Gastrocnemius medialis (tissue), 4 donors: ENCODE results near the gene TMEM150B. TPM values are rescaled to one million over a fixed set of nuclear protein-coding genes. Genes with fewer than 3 reads are reported as not detected.

Experiments used
- ATAC-seq, 2 donors: fragments of 150-250 bp; one replicate each; pipeline ENCODE4 v1.9.1; 2016
- DNase-seq, 2 donors: peaks; one replicate each; pipeline ENCODE4 v3.0.0-alpha.2; 2019
- H3K27ac ChIP-seq, 4 donors: fragments of 200-600 bp; sonication (generic); 1 replicate in 1 of 4; 2 replicates in 3 of 4; pipeline ENCODE4 v1.5.1; 2016 to 2018; ENCODE audit warnings: mild to moderate bottlenecking in 2 of 4, moderate library complexity in 1 of 4
- H3K27me3 ChIP-seq, 3 donors: fragments of 200-600 bp; sonication (generic) in 2 of 3; 1 replicate in 1 of 3; 2 replicates in 2 of 3; pipeline versions ENCODE4 v1.5.1 to v1.6.0; 2016 to 2019; ENCODE audit warnings: mild to moderate bottlenecking in 1 of 3, moderate library complexity in 1 of 3
- H3K36me3 ChIP-seq, 2 donors: fragments of 200-600 bp; sonication (generic) in 1 of 2; one replicate each; pipeline ENCODE4 v1.5.1; 2017 to 2018
- H3K4me1 ChIP-seq, 2 donors: fragments of 200-600 bp; sonication (generic) in 1 of 2; one replicate each; pipeline ENCODE4 v1.5.1; 2016 to 2017; ENCODE audit warnings: mild to moderate bottlenecking in 2 of 2
- H3K4me3 ChIP-seq, 4 donors: fragments of 200-600 bp; sonication (generic) in 3 of 4; 1 replicate in 1 of 4; 2 replicates in 3 of 4; pipeline ENCODE4 v1.5.1; 2016 to 2019; ENCODE audit warnings: mild to moderate bottlenecking in 2 of 4
- H3K9me3 ChIP-seq, 3 donors: fragments of 200-600 bp; sonication (generic) in 2 of 3; 1 replicate in 1 of 3; 2 replicates in 2 of 3; pipeline ENCODE4 v1.5.1; 2016 to 2019
- POLR2A ChIP-seq, 2 donors: fragments of 450-650 bp; IDR thresholded peaks; one replicate each; pipeline ENCODE4 v1.6.1; 2017; ENCODE audit warnings: antibody characterized with exemption in 2 of 2, mild to moderate bottlenecking in 2 of 2, moderate library complexity in 2 of 2
- in situ Hi-C, 4 donors: fragments of 200-750 bp; cut with MboI; loops; one replicate each; pipeline versions ENCODE4 v1.15.0 to v1.8.0; 2017; ENCODE audit warnings: low sequenced_read_pairs in 4 of 4
- intact Hi-C: fragments of 100-400 bp; cut with DNase I; formaldehyde crosslinking; loops from one replicate; pipeline ENCODE4 v1.15.1; 2023; ENCODE audit warnings: low total_unique reads
- total RNA-seq, 4 donors: library from RNA; depleted of rRNA; stranded (reverse); fragments of >200 nt; gene quantifications; one replicate each; pipeline versions ENCODE4 v1.1.0 to v1.2.3, GENCODE V29; 2016
- TF ChIP-seq, protein P1 (sequence below), 5 experiments: fragments of 450-650 bp in 3 of 5; fragments of 200-600 bp in 2 of 5; sonication (generic) in 2 of 5; IDR thresholded peaks in 4 of 5; conservative IDR thresholded peaks in 1 of 5; 1 replicate in 4 of 5; 2 replicates in 1 of 5; pipeline ENCODE4 v1.5.1; 2016 to 2019; ENCODE audit warnings: antibody characterized with exemption in 5 of 5, mild to moderate bottlenecking in 3 of 5, moderate library complexity in 3 of 5

Gene TMEM150B
- total RNA-seq, 4 donors from 2014 or later = 0.40 to 3.3 TPM; not detected in 2

DNA sequence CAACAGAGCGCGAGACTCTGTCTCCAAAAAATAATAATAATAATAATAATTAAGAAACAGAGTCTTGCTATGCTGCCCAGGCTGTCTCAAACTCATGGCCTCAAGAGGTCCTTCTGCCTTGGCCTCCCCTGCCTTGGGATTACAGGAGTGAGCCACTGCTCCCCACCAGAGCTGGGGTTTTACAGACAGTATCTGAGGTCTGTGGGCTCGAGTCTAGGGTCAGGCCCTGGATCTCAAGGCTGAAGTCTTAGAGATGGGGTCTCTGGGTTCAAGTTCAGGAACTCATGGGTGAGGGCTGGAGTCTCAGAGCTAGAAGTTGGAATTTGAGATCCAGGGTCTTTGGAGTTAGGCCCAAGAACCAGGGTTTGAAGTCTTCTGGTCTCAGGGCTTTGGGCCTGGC, 41.6 kb upstream of the TMEM150B start:
- intact Hi-C loops = no loop called here
- Histone ChIP-seq H3K9me3 (no peaks in the 10 kb centered on the region), H3K36me3 (no peaks in the 10 kb centered on the region), H3K4me3 (no peak overlapping the region), H3K27ac (no peak overlapping the region), H3K27me3 (peaks cover 34 to 43% (median 38%) of the 10 kb centered on the region in 3 donors), H3K4me1 (no peaks in the 10 kb centered on the region)
- DNase-seq (no peak), ATAC-seq (no peak)
- TF ChIP-seq, protein P1, sequence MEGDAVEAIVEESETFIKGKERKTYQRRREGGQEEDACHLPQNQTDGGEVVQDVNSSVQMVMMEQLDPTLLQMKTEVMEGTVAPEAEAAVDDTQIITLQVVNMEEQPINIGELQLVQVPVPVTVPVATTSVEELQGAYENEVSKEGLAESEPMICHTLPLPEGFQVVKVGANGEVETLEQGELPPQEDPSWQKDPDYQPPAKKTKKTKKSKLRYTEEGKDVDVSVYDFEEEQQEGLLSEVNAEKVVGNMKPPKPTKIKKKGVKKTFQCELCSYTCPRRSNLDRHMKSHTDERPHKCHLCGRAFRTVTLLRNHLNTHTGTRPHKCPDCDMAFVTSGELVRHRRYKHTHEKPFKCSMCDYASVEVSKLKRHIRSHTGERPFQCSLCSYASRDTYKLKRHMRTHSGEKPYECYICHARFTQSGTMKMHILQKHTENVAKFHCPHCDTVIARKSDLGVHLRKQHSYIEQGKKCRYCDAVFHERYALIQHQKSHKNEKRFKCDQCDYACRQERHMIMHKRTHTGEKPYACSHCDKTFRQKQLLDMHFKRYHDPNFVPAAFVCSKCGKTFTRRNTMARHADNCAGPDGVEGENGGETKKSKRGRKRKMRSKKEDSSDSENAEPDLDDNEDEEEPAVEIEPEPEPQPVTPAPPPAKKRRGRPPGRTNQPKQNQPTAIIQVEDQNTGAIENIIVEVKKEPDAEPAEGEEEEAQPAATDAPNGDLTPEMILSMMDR (IDR thresholded peaks at IDR 0.05 in 4 of 5, conservative IDR thresholded peaks at IDR 0.05 in 1 of 5) = no peak
- no peak for TF ChIP-seq POLR2A (IDR thresholded peaks at IDR 0.05)
- in situ Hi-C loops = no loop called here

DNA sequence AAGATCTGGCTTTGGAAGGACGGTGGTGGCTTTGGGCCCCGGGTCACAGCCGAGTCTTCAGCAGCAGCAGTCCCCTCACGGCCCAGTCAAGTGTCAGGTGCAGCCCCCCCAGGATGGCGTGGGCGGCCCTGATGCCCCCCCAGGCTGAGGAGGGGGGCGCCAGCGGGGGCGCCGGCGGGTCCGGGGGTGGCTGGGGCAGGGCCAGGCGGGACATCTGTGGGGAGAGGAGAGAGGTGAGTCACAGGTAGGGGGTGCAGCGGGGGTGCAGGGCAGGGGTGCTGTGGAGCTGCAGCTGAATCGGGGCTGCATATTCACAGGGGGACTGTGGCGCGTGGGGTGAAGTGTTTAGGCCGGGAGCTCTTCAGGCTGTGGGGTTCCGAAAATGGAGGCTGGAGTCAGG, 40.8 kb upstream of the TMEM150B start:
- ATAC-seq (no peak), DNase-seq (no peak)
- Histone ChIP-seq H3K36me3 (no peaks in the 10 kb centered on the region), H3K4me3 (no peak overlapping the region), H3K27me3 (peaks cover 26 to 35% (median 32%) of the 10 kb centered on the region in 3 donors), H3K4me1 (no peaks in the 10 kb centered on the region), H3K9me3 (no peaks in the 10 kb centered on the region), H3K27ac (no peak overlapping the region)
- in situ Hi-C loops = no loop called here
- no peak for TF ChIP-seq POLR2A (IDR thresholded peaks at IDR 0.05)
- TF ChIP-seq, protein P1 (IDR thresholded peaks at IDR 0.05 in 4 of 5, conservative IDR thresholded peaks at IDR 0.05 in 1 of 5) = no peak
- intact Hi-C loops = no loop called here

DNA sequence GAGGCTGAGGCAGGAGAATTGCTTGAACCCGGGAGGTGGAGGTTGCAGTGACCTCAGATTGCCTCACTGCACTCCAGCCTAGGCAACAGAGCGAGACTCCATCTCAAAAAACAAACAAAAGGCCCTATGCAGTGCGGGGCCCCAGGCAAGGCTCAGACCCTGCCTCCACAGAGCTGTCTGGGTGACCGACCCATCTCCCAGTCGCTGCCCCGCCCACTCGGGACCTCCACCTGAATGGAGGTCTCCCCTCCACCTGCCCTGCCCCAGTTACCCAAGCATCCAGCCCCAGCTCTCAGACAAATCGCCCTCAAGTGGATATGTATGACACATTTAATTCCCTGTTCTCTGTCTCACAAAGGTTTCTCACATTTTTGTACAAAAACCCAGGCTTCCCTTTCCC, 40.1 kb upstream of the TMEM150B start:
- Histone ChIP-seq H3K36me3 (no peaks in the 10 kb centered on the region), H3K4me3 (no peak overlapping the region), H3K27me3 (peaks cover 22 to 28% (median 24%) of the 10 kb centered on the region in 3 donors), H3K27ac (no peak overlapping the region), H3K9me3 (no peaks in the 10 kb centered on the region), H3K4me1 (no peaks in the 10 kb centered on the region)
- intact Hi-C loops = no loop called here
- in situ Hi-C loops = no loop called here
- TF ChIP-seq, protein P1 (IDR thresholded peaks at IDR 0.05 in 4 of 5, conservative IDR thresholded peaks at IDR 0.05 in 1 of 5) = no peak
- TF ChIP-seq POLR2A (IDR thresholded peaks at IDR 0.05) = no peak
- ATAC-seq (no peak), DNase-seq (no peak)

DNA sequence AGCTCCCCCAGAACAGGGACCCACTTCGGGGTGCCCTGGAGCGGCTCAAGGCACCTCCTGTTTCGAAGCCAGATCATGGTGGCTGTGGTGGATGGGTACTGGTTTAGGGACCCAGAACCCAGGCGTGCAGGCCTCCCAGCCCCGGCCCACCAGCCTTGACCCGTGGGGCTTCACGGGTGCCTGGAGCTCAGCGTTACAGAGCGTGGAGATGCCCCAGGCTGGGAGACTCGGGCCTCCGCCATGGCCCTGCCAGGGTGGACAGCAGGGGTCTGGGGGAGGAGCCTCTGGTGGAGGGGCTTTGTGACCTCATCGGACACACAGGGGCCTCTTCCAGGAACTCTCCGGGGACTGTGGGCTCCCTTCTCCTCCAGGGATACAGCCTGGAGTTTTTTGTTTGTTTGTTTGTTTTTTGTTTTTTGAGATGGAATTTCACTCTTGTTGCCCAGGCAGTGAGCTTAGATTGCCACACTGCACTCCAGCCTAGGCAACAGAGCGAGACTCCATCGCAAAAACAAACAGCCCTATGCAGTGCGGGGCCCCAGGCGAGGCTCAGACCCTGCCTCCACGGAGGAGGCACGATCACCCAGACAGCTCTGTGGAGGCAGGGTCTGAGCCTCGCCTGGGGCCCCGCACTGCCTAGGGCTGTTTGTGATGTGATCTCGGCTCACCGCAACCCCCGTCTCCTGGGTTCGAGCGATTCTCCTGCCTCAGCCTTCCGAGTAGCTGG, 38.0 kb upstream of the TMEM150B start, which contains the start of gene GARIN5B:
Gene GARIN5B (minus strand): TSS at position 271 of the 727 bp plus-strand sequence. CDS start 194 bp downstream, at position 77.
- no peaks in the 10 kb centered on the region for H3K4me1 ChIP-seq
- ATAC-seq (no peak), DNase-seq (no peak)
- in situ Hi-C loops = no loop called here
- no peaks in the 10 kb centered on the region for H3K36me3 ChIP-seq
- TF ChIP-seq POLR2A (IDR thresholded peaks at IDR 0.05) = no peak
- TF ChIP-seq, protein P1 (IDR thresholded peaks at IDR 0.05 in 4 of 5, conservative IDR thresholded peaks at IDR 0.05 in 1 of 5) = no peak
- intact Hi-C loops = no loop called here
- H3K27ac ChIP-seq = no peak within 1 kb of the TSS
- H3K9me3 ChIP-seq = no peaks in the 10 kb centered on the region
- peaks cover 4 to 9% (median 6%) of the 10 kb centered on the region in 3 donors for H3K27me3 ChIP-seq
- no peak within 1 kb of the TSS for H3K4me3 ChIP-seq
